ENCODE data around the gene CTNND2.

Gene CTNND2

GRCh38 chr5:10932426-10932825 lies 971.8 kb downstream of the CTNND2 start:
- no peak for DNase-seq (ENCODE audit: low read depth, low spot score)

GRCh38 chr5:10927608-10928007 lies 976.6 kb downstream of the CTNND2 start:
- DNase-seq (ENCODE audit: low read depth, low spot score) = no peak

- DNase-seq (ENCODE audit: low read depth, low spot score) = no peak
Observed at GRCh38 chr5:10923310-10923709, 980.9 kb downstream of the CTNND2 start.
